SW 1271 (cell line): ENCODE data around the gene AKT3.
"Not testable (repeated sequence)": the region's sequence is repeated elsewhere in the genome, so short reads cannot be mapped to it uniquely, and the experiment has no call there.

Source experiments
- DNase-seq, 2 experiments: peaks; one replicate each; lab custom pipeline; 2025; lab: John Stamatoyannopoulos, UW

Gene AKT3

DNA sequence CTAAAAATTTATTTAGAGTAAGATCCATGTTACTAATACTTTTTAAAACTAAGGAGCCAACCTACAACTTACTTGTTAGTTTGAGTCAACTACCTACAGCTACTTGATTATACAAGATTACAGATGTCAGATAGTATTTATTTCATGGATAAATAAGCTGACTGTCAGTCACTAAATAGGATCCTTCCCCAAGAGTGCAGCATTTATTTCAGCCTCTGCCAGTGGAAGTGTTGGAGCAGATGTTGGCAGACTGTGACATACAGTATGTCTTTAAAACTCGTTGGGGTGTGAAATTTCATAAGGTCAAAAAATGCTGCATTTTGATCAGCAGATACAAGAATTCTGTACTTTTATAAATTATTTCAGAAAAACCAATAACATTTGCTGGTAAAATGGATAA is 156.2 kb downstream of the AKT3 start:
- DNase-seq: no peak

GRCh38 chr1:243686159-243686558 is 163.9 kb downstream of the AKT3 start:
- DNase-seq: no peak

- DNase-seq: no peak
These were observed 169.2 kb downstream of the AKT3 start for GRCh38 chr1:243680860-243681259.

GRCh38 chr1:243672539-243673074 is 177.4 kb downstream of the AKT3 start:
- DNase-seq: no peak

DNA sequence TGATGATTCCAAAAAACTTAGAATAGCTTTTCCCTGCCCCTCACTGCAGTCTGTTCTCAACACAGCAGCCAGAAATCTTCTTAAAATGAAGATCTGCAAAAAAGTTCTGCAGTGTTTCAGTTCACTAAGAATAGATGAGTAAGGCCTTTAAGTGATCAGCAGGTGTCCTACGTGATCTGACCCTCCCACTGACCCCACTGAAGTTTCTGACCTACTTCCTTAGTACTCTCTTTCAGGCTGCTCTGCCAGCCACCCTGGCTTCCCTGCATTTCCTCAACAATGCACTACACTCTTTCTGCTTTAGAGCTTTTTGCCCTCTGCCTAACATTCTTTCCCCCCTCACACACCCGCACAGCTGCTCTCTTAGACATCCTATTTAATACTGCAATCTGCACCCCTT is 182.5 kb downstream of the AKT3 start:
- DNase-seq: no peak

- DNase-seq: no peak
These were observed 182.9 kb downstream of the AKT3 start for GRCh38 chr1:243667133-243667532.

GRCh38 chr1:243663651-243664050 is 186.4 kb downstream of the AKT3 start:
- DNase-seq: no peak

DNA sequence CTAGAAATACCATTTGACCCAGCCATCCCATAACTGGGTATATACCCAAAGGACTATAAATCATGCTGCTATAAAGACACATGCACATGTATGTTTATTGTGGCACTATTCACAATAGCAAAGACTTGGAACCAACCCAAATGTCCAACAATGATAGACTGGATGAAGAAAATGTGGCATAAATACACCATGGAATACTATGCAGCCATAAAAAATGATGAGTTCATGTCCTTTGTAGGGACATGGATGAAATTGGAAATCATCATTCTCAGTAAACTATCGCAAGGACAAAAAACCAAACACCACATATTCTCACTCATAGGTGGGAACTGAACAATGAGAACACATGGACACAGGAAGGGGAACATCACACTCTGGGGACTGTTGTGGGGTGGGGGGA is 187.9 kb downstream of the AKT3 start:
- not testable (repeated sequence) for DNase-seq

DNA sequence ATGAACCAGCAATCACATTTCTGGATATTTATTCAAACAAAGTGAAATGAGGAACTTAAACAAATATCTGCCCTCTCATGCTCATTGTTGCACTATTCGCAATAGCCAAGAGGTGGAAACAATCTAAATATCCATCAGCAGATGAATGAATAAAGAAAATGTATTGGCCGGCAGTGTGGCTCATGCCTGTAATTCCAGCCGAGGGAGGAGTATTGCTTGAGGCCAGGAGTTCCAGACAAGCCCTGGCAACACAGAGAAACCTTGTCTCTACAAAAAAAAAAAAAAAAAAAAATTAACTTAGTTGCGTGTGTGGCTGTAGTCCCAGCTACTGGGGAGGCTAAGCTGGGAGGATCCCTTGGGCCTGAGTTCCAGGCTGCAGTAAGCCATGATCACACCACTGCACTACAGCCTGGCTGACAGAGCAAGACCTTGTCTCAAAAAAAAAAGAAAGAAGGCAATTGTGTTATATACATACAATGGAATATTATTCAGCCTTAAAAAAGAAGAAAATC is 191.4 kb downstream of the AKT3 start:
- no peak for DNase-seq

GRCh38 chr1:243657793-243658192 is 192.2 kb downstream of the AKT3 start:
- no peak for DNase-seq

- DNase-seq: not testable (repeated sequence)
These were observed 200.5 kb downstream of the AKT3 start for GRCh38 chr1:243649530-243649929.

GRCh38 chr1:243646841-243647240 is 203.2 kb downstream of the AKT3 start:
- no peak for DNase-seq

DNA sequence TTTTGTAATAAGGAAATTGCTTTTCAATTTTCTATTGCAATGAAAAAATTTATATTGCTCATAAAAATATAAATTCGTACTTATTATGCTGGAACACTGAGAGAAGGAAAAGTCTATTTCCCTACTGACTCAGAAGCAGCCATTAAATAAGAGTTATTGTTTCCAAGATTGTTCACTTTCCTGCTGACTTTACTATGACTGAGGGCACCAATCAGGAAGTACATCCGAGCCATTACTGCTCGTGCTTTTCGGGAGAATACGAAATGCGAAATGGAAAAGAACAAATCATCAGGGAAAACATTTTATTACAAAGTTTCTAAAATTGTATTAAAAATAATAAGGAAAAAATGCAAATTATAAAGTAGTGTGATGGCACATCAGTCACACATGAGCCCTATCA is 204.8 kb downstream of the AKT3 start:
- DNase-seq: no peak

GRCh38 chr1:243642936-243643335 is 207.1 kb downstream of the AKT3 start:
- no peak for DNase-seq

GRCh38 chr1:243639027-243639658 is 210.9 kb downstream of the AKT3 start:
- DNase-seq: no peak

DNA sequence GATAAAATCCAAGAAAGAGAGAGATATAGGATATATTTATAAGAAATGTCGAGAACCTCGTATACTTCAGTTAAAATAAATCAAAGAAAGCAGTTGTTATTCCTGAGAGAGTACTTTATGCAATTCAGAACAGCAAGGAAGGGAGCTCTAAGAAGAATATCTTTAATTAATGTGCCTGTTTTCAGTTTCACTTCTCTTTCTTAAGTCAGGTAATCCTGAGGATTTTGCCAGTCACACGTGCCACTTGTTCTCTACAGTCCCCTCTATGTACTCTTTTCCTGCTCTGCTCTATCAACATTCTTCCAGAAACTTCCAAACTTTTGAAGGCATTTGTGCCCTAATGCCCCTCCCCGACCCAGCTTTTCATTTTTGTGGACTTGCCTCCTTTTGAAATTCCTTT is 211.9 kb downstream of the AKT3 start:
- DNase-seq: no peak

DNA sequence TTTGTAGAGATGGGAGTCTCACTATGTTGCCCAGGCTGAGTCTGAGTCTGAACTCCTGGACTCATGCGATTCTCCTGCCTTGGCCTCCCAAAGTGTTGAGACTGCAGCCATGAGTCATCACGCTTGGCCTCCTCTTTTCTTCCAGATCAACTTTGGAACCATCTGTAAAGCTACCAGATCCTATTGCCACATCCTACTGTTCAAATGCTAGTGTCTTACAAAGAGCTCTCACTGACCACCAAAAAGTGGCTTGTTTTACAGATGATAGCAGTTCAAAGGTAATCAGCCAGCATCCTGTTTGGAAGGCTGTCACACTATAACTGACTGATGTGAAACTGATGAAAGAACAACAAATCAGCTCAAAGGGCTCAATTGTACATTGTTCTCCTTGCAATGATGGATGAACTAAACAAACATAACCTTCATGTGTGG is 221.6 kb downstream of the AKT3 start:
- DNase-seq: no peak

DNA sequence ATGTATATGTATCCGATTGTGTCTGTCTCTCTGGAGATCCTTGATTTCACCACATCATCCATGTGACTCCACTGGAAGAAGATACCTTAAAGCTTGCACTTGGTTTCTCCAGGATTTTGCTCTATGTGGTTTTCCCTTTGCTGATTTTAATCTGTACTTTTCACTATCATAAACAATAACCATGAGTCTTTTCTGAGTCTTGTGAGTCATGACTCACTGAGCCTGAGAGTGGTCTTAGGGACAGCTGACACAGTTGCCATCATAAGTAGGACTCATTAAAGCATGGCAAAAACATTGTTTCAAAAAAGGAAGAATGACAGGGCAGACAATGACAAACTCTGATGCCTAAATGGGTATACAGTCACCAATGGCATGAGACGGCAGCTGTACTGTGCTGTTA is 226.2 kb downstream of the AKT3 start:
- DNase-seq: no peak

- no peak for DNase-seq
These were observed 228.1 kb downstream of the AKT3 start for GRCh38 chr1:243621973-243622372.

DNA sequence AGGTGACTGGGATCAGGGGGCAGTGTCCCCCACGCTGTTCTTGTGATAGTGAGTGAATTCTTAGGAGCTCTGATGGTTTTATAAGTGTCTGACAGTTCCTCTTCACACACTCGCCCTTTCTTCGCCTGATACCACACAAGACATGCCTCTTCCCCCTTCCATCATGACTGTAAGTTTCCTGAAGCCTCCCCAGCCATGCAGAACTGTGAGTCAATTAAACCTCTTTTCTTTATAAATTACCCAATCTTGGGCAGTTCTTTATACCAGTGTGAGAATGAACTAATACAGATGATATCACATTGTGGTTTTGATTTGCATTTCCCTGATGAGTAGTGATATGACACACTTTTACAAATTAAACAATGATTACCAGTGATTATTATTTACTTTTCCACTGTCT is 229.9 kb downstream of the AKT3 start:
- DNase-seq: no peak

- DNase-seq: no peak
These were observed 240.3 kb downstream of the AKT3 start for GRCh38 chr1:243609698-243610097.

DNA sequence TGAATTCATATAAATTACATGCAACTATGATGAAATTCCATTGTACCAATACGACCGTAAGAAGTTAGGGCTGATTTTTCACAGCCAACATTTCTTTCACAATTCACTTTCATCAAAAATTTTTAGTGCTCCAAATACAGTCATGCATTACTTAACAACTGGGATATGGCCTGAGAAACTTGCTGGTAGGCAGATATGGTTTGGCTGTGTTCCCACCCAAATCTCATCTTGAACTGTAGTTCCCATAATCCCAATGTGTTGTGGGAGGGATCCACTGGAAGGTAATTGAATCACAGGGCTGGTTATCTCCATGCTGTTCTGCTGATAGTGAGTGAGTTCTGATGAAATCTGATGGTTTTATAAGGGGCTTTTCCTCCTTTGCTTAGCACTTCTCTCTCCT is 244.4 kb downstream of the AKT3 start:
- no peak for DNase-seq

GRCh38 chr1:243601720-243602119 is 248.3 kb downstream of the AKT3 start:
- no peak for DNase-seq

DNA sequence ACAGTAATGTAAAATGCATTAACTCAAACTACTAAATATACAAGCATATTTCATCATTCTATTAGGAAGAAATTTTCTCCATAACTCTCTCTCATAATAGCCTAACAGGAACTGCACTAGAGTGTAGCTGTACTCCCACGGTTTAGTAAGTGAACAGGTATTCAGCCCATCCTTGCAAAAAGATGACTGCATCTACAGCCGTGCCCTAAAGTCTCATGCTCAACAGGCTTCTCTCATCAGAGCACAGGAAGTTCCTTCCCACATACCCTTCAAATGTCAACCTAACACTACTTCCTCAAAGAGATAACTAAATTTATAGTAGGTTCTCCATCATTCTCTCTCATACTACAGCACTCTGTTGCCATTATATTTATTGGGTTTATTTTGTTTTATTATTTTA is 251.6 kb downstream of the AKT3 start:
- peak; percentile 14 to 50 for DNase-seq
